Activated CD4-positive, CD25-positive, alpha-beta regulatory T cell treated with anti-CD3 and anti-CD28 coated beads, Interleukin-2, amount 50 U/mL, for 72 hours (primary cell): Measurements from ENCODE around the gene SH3GLB1.
A peak's percentile ranks its signal among the peaks of the same experiment; 100 is the strongest.
"Not testable (repeated sequence)": the region's sequence is repeated elsewhere in the genome, so short reads cannot be mapped to it uniquely, and the experiment has no call there.

Experiments used
- DNase-seq: peaks from one replicate; pipeline ENCODE4 v3.0.0; 2021

The SH3GLB1 gene

DNA sequence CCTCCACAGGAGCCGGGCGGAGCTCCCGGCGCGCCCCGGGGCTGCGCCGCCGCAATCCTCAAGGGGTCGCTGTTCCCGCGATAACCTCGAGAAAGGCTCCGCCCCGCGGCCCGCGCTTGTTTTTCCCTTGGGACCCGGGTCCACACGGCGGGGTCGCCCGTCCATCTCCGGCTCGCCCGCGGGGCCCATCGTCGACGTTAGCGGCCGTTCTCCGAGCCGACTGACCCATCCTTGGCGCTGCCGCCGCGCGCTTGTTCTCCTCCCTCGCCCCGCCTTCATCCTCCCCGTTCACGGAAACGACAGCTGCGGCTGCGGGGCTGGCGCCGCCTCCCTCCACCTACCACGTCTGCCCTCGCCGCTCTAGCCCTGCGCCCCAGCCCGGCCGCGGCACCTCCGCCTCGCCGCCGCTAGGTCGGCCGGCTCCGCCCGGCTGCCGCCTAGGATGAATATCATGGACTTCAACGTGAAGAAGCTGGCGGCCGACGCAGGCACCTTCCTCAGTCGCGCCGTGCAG is at the start of gene SH3GLB1:
Gene SH3GLB1, plus strand, starts transcription at position 119 of the 514 bp plus-strand sequence. Its CDS starts 324 bp downstream, at position 443.
- peak; percentile 92 for DNase-seq

DNA sequence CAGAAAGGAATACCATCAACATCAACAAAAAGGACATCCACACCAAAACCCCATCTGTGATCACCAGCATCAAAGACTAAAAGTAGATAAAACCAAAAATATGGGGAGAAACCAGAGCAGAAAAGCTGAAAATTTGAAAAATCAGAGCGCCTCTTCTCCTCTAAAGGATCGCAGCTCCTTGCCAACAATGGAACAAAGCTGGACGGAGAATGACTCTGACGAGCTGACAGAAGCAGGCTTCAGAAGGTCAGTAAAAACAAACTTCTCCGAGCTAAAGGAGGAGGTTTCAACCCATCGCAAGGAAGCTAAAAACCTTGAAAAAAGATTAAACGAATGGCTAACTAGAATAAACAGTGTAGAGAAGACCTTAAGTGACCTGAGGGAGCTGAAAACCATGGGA is 46.0 kb upstream of the SH3GLB1 start:
- not testable (repeated sequence) for DNase-seq

DNA sequence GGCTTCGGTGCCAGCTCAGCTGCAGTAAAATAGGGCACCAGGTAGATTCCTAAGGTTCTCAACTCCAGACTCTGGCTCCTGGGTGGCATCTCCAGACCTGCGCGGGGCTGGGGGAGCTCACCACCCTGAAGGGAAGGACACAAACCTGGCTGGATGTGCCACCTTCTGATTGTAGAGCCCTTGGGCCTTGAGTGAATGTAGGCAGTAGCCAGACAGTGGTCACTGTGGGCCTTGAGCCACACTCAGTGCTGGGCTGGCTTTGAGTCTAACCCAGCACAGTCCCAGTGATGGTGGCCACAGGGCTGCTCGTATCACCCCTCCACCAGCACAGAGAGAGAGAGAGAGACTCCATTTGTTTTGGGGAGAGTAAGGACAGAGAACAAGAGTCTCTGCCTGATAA is 38.0 kb upstream of the SH3GLB1 start:
- DNase-seq = no peak

DNA sequence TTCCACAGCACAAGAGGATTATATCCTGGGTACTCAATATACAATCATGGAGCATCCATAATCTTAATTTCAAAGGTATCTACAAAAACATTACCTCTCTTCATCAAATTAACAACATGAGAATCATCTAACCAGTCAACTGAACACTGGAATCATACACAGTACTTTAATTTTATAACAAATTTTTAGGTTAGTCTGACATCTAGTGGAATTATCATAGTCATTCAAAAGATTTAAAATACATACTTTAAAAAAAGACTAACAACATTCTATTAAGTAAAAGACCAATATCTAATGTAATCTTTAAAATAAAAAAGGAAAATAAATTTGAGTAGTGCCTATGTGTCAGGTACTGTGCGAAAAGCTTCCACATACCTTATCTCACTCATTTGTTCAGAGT is 16.8 kb upstream of the SH3GLB1 start:
- no peak for DNase-seq

DNA sequence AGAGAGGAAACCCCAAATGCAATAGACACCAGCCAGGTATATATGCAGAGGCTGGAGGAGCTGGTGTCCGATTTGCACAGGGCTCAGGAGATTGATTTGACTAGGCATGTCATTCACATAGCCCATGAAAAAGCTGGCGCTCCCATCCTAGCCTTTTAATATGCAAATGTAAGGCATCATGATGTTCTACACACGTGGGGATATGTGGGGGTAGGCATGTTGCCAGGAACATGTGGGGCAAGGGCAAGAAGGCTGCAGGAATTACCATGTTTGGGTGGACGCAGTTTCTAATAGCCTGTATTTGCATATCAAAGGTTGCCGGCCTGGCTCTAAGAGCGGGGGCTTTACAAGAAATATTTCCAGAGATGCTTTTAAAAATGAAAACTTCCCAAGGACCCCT is 11.7 kb upstream of the SH3GLB1 start:
- DNase-seq = no peak

DNA sequence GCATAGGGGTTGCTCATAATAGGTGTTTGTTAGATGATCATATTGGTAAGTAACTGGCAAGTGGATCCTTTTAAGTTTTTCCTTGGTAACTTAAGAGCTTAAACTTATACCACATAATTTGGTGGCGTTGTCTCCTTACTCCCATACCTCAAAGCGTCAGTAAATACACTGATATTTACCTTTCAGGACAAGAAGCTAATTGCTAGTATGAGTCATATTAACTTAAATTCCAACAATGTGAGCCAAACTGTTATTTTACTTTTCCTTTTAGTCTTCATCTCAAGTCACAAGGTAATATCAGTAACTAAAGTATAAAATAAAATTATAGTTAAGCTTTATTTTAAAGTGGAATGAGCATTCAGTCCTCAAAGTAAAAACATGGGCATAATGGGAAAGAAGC is 9.0 kb upstream of the SH3GLB1 start:
- DNase-seq = no peak

DNA sequence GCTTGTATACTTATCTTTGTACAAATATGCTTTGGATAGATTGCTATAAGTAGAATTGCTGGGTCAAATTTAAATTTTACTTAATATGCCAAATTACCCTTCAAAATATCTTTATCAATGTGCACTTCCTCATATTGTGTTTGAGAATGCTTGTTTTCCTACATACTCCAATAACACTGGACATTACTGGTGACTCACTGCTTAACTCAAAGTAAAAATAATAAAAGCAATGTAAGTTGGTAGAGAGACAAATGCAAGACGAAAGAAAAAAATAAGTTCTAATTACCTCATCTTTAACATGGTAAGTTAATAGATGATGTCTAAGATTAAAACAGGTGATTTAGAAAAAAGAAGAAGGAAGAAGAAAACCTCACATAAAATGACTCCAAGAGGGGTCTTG is 7.9 kb upstream of the SH3GLB1 start:
- no peak for DNase-seq

DNA sequence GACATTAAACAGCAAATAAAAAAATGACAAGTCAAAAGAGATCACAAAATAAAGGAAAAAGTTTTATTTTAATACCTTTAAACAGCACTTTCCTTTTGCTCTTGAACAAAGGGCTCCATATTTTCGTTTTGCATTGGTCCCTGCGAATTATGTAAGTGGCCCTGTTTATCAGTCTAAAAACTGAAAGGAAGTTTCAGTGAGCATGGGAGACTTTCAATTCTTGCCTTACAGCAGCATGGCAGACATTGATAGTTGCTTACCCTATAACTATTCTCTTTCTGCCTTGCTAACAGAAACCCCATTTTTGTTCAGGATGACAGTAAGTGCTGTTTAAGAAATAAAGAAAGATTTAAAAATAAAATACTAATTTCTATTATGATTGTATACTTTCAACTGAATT is 5.2 kb upstream of the SH3GLB1 start:
- DNase-seq = no peak

DNA sequence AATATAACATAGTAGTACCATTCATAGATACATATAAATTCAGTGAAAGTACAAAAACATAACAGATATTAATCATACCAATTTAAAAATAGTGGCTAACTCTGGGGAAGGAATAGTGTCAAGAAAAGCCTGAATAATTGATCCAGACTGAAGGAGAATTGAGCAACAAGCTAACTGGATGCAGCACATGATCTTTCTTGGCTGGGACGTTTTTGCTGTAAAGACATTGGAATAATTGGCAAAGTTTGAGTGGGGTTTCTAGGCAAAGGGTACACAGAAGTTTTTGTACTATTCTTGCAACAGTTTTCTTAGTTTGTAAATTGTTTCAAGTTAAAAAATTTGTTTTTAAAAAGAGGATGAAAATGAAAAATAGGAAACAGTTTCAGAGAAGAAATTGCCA is 2.6 kb upstream of the SH3GLB1 start:
- DNase-seq = no peak

DNA sequence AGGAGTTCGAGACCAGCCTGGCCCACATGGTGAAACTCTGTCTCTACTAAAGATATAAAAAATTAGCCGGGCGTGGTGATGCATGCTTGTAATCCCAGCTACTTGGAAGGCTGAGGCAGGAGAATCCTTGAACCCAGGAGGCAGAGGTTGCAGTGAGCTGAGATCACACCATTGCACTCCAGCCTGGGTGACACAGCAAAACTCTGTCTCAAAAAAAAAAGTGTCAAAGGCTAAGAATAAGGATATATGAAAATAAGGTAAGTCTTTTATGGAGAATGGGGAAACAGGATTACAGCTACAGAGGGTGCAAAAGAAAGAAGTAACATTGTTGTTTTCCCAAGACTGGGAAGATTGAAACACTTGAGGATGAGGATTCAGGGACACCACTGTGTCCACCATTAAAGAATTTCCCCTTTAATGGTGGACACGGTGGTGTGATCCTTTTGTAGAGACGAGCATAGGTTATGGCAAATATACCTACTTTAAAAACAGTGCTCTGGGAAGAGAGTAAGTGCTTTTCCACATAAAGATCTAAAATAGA is 1.4 kb upstream of the SH3GLB1 start:
- DNase-seq = not testable (repeated sequence)

DNA sequence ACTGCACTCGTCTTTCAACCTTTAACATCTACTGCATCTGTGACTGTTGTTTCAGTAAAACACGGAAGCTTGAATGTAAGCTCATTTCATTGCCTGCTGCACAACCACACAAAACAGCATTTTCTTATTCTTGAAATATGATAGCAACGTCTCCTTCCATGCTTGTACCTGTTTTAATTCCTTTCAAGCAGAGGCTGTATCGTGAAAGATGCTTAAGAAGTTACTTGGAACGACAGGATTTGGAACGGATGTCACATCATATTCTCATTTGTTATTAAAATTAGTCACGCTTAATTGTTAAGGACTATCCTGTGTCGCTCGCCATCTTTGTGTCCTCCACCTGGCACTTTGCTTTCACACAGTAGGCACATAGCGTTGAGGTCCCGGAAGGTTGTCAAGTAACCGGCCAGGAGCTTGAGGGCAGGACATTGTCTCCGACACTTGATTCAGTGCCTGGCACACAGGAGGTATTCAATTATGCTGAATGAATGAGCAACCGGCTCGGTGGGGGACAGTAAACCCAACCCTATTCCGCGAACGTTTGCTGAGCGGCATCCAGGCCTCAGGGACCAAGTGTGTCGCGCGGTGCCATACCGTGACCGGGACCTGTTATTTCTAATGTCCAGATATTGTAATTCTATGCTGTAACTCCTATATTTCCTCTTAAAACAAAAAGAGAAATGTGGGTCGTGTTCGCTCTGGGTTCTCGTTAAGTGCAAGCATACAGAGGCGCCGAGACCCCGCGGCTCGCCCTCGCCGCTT is 499 bp upstream of the SH3GLB1 start:
- DNase-seq = no peak

DNA sequence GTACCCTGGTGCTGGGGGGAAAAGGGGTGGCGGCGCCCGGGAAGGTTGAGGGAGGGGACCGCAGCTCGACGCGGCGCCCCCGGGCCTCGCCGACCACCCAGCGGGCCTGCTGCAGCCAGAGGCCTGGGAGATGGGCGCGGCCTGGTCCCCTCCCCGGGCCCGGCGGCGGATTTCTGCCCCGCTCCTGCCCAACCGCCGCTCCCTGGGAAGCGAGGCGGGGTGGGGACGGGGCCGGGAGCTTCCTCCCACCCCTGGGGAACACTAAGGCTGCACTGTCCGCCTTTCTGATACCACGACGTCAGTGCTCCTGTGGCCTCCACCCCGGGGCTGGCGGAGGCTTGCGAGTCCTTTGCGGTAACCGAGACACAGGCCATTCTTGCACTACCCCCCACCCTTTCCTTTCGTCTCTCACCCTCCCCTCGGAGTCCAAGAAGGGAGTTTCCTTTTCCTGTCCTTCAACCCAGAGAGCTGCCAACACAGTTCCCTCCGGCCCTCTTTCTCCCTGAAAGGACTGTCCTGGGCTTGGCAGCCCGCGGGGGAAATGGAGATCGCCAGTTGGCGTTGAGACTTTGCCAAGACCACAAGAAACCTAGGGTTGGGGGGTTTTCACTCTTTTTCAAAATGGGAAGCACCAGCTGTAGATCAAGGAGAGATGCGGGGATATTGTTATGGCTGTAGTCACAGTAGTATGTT is 742 bp downstream of the SH3GLB1 start:
- no peak for DNase-seq

DNA sequence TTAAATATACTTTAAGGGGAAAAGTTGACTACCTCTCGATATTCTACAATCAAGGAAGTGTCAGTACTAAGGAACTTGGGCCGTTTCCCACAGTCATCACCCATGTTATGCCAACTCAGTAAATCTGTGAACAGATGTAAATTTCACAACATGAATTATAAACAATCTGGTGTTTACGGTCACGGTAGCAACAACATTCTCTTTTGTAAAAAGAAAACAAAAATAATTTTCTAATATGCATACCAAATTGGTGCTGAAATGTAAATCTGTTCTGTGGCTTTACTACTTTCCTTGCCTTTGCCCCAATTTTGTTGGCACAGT is 1.2 kb downstream of the SH3GLB1 start:
- no peak for DNase-seq

DNA sequence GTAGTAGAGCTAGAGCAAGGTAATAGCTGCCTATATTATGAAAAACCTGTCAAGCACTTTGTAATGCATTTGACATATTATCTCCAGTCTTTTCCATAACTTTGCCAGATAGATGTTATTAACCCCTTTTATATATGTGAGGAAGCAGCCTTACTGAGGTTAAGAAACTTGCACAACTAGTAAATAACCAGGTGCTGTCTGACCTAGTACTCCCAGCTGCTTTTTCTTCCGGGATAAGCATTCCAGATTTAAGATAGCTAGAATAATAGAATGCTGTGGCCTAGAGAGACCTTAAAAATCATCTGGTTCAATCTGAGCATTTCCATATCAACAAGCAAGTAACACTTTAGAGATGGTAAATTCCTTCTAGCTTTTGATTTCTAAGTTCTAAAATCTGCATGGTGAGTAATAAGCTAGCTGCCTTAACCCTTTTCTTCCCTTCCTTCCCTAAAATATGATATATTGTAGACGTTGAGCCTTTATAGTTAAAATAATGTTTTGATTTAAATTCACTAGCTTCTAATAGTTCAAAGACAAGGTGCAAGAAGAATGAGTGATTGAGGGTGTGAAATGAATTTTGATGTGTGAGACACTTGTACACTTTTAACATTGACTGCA is 1.8 kb downstream of the SH3GLB1 start:
- DNase-seq = no peak

DNA sequence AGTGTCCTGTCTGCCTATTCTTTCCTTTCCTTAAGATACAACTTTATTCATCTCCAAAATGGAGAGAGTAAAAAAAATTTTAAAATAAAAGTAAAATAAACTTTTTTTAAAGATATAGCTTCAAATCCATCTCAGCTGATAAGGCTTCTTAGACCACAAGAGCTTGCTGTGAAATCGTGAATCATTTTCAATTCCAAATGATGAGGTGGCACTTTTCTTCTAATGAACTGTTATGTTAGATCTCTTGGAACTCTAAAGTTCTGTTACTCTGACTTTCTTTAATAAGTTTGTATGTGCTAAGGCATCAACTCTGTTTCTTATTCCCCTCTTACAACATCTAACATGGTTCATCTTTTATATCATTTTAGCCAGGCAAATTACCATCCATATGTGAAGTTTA is 4.5 kb downstream of the SH3GLB1 start:
- DNase-seq = no peak

DNA sequence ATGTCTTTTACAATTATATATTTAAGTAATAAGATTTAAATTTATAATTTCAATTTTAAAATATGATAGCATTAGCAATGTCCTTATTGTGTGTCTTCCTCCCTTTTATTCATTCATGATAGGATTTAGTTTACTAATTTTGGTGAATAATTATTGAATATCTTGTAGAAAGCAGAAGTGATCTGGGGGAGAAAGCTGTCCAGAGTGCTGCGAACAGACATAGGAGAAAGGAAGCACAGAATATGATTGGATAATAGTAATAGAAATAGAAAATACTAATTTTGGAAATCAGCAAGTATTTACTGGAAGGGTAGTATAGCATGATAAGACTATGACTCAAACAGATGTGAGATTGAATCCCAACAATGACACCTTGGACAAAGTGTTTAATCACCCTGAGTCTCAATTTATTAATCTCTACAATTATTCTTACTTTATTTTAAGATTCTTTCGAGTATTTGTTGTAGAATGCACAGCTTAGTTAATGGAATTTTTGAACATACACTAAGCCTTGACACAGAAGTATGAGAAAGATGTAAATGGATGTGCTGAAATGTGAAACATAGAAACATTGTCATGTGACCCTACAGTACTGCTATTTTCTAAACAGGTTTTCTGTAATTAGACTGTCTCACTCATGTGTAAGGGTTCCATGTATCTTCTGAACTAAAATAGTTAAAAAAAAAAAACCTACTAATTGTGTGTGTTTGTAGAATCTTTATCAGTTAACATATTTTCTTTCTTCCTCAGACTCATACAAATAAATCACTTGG is 7.9 kb downstream of the SH3GLB1 start:
- no peak for DNase-seq

DNA sequence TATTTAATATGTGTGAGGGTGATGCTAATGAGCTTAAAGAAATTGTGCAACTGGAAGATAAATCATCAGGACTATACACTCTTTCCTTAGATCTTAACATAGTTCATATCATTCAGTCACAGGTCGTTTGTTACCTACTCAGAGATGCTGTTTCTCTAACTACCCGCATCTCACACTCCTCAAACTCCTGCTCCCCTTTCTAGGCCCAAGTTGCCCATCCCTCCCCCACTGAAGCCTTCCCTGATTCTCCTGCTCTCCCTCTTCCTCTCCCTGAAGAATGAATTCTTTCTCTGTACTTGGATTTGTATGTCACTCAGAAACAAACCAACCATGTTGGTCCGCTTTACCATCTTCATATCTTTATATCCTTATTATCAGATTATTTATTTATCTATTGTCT is 9.1 kb downstream of the SH3GLB1 start:
- DNase-seq = no peak

DNA sequence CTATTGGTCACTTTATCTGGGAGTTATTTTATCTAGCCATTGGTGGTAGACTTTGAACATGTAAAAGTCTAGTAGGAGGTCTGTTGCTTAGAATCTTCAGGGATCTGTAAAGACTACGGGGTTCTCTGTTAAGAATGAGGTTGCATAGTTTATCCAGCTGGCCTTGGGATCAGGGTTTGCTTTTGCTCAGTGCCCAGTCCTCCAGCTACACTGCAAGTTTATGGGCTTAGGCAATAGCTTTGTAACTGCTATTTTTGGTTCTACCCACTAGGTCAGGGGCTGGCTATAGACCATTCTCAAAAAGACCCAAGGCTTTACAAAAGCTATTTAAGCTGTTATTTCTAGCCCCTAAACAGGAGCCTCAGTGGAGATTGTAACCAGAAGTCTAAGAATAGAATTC is 9.8 kb downstream of the SH3GLB1 start:
- no peak for DNase-seq

DNA sequence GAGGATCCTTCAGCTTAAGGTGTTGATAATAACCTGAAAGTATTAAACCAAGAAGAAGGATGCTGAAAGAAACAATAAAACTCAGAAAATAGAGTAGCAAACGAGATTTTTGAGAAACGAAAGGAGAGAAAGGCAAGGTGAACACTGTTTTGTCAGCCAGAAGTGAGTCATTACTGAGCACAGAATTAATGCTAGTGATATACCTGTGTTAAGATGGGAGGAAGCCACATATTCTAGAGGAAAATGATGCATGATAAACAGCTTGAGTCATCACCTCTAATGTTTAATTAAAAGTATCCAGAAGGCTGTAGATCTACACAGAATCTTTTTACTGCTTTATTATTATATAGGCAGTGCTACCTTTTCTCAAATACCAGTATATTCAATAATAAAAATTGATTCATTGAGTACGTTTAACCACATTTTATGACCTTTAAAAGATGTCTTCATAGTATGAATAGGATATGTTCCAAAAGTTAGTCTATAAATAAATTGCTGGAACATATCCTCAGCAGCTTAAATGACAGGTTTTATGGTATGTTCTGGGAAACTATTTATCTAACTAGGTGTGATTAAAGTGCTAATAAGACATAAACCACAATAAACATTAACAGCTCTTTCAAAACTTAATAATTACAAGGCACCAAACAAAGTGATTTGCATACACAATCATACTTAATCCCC is 10.3 kb downstream of the SH3GLB1 start:
- DNase-seq = no peak

DNA sequence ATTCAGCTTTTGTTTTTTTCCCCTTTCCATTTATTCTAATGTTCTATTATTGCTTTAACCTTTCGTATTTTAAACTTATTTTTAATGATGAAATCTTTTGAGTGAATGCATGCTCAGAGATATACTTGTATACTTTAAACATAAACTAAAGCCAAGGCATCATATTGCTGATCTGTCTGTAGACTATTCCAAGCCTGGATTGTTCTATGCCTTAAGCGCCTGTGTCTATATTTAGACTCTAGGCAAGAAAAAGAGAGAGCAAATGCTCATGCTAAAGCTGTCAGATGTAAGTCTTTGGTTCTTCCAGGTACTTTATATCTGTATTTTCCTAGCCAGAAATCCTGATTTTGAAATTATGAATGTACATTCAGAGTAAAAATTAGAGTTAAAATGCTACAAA is 14.4 kb downstream of the SH3GLB1 start:
- no peak for DNase-seq

DNA sequence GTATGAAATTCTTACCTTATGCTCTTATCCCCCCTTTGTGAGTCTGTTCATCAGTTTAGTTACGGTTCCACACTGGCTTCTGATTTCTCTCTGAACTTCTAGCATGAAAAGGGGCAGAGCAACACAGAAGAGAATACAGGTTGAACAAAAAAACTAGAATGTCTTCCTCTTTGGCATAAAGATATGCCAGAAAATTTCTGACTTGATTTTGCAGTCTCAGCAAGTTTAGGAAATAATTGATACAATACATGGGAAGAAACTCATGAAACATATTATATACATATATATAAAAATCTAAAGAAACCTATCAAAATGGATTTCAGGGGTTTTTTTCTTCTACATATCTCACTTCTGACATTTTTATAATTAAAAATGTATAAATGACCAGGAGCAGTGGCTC is 27.0 kb downstream of the SH3GLB1 start:
- no peak for DNase-seq

DNA sequence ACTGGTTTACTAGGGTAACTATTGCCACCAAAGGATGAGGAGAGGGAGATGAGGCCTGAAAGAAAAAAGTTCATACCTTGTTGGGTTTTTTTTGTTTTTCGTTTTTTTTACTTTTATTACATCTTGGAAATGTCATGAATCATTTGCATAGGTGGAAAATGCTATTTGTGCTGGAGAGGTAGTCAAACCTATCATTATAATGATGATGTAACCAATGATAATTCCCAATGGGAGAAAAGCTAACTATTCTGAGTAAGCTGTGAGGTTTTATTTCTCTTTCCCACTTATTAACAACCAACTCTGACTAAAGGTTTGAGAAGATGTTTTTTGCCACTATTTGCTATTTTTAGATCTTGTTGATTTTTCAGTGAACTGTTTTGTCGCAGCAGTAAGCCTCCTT is 29.0 kb downstream of the SH3GLB1 start:
- DNase-seq = no peak
